Measurements from ENCODE around the gene DCAF6.

The DCAF6 gene

DNA sequence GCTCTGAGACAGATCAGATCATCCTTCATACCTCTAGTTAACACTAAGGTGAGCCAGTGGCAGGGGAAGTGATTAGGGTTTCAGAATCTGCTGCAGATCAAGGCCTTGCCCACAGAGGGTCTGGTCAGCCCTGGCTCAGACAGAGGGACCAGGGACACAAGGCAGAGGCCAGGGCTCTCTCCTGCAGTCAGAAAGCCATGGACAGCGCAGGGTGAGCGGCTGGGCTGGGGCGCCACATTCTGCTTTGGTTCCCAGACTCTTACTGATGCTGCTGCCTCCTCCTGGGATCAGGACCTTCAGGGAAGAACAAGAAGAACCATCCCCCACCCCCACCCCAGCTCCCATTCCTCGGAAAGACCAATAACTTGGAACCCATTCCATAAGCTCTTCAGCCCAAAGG lies 157.1 kb downstream of the DCAF6 start:
- Histone ChIP-seq H3K27ac (no peak overlapping the region), H3K4me3 (no peak overlapping the region)

DNA sequence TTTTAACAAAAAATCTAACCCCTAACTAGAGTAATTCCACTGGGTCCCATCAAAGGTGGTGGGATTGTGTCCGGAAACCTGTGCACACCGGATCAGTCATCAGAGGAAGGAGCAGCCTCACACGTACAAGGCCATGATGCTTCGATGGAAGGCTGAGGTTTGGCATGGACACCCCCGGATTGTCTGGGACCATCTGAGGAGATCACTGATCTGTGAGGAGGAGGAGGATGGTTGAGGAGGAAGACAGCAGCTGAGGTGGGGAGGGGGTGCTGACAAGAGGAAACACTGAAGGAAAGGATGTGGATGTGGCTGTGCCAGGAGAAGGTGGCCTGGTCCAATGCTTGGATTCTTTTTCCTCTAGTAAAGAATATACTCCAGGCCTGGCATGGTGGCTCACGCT lies 159.0 kb downstream of the DCAF6 start:
- no peak overlapping the region for H3K4me3 ChIP-seq
- no peak overlapping the region for H3K27ac ChIP-seq

DNA sequence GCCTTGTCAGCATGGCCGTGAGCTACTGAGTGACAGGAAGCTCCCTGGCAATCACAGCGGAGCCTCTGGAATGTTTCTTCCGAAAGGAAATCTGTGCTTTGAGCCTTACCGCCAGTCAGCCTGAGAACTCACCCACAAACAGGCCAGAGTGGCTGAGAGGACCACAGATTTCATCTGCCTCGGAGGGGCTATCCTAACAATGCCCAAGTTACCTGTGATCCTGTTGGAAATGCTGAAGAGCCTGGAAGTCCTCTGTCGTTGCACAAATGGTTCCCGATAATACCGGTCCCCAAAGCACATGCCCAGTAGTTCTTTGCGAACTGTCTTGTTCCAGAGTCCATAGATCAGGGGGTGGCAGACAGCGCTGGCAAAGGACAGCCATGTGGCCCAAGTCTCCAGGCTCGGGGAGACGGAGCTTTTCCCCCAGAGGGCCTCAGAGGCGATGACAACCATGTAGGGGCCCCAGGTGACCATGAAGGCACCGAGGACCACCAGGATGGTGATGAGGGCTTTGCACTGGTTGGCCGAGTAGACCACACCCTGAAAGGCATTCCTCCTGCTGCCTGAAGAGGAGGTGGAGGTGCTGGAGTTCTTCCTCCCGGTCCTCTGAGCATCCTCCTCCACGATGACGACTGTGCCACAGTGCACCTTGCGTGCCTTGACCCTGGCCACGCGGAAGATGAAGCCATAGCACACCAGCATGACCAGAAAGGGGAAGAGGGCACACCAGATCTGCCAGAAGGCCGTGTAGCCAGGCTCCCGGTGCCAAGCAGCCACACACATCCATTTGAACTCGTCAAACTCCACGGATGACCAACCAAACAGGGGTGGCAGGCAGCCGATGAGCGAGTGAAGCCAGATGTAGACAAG lies 160.0 kb downstream of the DCAF6 start:
- H3K27ac ChIP-seq, result no peak overlapping the region
- no peak overlapping the region for H3K4me3 ChIP-seq

DNA sequence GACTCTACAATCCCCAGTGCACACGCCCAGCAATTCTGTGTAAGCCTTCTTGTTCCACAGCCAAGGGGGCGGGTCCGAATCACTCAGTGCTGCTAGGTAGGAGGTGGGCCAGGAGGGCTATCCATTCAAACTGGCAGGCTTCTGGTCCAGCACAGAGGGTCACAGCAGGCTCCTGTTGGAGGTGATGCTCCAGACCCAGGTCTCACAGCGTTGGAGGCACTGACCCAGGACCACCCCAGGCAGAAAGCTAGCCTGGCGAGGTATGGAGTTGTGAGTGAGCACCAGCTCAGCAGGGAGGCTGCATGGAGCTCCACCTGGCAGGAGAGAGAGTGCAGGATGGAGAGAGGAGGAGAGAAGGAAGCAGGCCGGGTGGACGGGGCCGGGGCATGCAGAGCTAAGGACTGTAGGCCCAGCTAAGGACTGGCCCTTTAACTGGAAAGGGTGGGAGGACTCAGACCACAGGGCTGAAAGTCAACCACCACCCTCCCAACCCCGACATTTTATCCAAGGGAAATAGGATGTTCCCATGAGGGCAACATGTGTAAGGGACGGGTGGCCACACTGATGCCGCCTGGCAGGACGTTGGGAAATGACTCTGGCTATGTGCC lies 161.5 kb downstream of the DCAF6 start:
- no peak overlapping the region for H3K4me3 ChIP-seq

DNA sequence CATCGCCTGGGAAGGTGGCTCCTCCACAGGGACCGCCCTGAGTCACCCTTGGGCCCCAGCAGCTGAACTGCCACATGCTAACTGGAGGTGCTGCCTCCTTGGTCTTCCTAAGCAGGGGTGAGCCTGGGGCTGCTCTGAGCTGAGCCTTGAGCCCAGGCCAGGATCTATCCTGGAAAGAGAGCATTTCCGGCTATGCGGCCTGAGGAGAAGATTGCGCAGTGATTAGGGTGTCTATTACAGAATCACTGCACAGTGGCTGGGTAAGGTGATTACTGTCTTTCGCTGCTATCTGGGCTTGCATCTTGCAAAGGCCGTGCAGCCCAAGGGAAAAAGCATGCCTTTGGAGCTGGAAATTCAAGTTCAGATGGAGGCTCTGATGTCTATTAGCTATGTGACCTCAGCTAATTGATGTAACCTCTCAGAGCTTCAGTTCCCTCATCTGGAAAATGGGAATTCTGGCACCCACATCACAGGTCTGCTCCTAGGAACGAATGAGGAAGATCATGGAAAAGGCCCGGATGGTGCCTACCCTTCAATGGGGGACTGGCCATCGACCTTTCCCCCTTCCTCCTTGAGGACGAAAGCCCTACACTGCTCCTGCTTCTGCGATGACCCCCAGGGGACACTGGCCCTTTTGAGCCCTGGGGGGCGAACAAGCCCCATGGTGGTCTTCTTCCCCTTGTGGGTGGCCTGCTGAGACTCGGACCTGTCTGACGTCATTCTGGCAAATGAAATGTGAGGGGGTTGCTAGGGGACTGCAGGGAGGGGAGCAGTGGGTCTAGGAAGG lies 162.2 kb downstream of the DCAF6 start:
- H3K4me3 ChIP-seq, result no peak overlapping the region
- peak overlapping the region in 1 of 21 experiments; percentile 26 for H3K27ac ChIP-seq

More for the DNA sequence above, 161.5 kb downstream of the DCAF6 start:
- peak overlapping the region in 1 of 21 experiments; percentile 2 for H3K27ac ChIP-seq

DNA sequence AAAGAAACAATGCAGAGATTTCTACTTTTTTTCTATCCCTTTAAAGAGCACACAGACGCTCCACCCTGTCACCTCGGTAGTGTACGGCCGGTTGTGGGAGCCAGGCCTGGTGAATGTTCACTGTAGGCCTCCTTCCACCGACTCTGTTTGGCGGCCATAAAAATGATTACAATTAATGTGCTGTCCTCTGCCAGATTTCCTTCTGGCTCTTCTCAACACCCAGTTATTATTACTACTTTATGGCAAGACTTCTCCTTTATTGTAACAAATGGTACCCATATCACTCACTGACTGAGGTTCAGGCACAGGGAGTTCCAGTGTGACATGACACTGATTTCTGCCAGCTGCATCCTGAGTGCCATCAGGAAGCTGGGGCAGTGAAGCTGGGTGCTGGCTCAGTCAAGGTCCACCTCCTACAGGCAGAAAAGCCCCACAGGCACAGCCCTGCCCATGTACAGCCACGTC lies 162.9 kb downstream of the DCAF6 start:
- Histone ChIP-seq H3K27ac (peak overlapping the region in 1 of 21 experiments; percentile 26), H3K4me3 (no peak overlapping the region)

DNA sequence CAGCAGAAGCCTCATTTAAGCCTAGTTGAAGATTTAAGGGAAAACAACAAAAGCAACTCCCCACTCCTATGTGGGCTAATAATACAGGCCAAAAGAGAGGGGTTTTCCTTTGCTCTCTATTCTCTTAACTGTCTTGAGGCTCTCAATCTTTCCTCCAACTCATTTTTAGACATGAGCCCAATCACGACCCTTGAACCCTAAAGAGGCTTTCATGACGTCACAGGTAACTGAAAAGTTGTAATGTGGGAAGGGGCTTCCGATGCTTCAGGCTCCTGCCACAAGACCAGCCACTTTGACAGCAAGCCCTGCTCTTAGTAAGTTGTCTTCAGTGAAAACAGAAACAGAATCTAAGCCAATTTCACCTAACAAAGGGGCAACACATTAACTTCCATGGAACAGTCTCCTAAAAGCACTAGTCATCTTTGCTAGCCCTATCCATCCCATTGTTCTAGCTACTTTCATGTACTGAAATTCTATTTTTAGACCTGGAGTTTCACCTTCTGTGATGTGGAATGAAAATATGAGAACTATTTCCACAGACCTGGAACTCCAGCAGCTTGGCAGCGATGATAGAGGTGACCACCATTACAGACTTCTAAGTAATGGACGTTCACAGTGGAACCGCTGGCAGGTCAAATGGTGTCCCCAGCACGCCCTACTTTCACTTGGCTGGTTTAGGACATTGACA lies 164.0 kb downstream of the DCAF6 start:
- H3K27ac ChIP-seq, result no peak overlapping the region

DNA sequence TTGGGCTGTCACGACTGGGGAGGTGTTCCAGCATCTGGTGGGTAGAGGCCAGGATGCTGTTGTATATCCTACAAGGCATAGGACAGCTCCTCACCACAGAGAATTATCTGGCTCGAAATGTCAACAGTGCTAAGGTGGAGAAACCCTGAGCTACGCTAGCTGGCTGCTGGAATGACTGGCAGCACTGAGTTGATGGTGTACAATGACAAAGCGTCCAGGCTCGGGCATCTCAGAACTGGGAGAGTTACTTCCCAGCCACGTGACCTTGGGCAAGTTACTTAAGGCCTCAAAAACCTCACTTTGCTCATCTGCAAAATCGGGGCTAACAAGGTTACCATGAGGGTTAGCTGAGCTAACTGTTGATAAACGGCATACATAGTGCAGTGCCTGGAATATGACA lies 164.9 kb downstream of the DCAF6 start:
- H3K27ac ChIP-seq, result no peak overlapping the region

More for the DNA sequence above, 164.0 kb downstream of the DCAF6 start:
- no peak overlapping the region for H3K4me3 ChIP-seq

DNA sequence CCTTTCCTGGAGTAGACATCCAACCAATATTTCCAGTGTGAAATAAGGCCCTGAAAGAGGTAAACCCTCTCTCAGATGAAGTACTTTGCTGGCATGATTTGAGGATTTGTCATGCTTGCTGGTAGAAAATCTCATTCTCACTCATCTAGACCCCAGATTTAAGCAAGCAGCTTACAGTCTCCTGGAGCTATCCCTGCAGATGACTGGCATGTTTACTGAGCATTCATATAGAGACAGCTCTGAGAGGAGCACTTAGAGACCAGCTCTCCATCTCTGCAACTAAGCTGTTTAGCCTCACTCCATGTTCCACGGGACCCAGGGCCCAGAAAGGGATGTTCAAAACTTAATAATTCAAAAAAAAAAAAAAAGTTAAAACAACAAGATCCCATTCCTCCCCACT lies 166.0 kb downstream of the DCAF6 start:
- Histone ChIP-seq H3K4me3 (no peak overlapping the region), H3K27ac (no peak overlapping the region)

More for the DNA sequence above, 164.9 kb downstream of the DCAF6 start:
- no peak overlapping the region for H3K4me3 ChIP-seq

DNA sequence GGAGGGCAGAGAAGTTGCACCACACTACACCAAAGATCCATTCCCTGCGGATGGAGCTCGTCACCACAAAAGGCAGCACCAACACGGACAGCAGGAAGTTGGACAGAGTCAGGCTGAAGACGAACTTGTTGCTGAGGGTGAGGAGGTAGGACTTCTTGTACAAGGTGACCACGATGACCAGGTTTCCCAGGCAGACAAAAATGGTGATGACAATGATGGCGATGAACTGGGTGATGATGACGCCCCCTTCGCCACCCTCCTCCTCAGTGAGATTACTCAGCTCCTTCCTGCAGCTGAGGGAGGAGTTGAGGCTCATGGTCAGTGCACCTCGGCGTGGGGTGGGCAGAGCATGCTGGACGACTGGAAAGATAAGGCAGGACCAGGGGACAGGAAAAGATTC lies 168.1 kb downstream of the DCAF6 start:
- Histone ChIP-seq H3K27ac (no peak overlapping the region), H3K4me3 (no peak overlapping the region)

DNA sequence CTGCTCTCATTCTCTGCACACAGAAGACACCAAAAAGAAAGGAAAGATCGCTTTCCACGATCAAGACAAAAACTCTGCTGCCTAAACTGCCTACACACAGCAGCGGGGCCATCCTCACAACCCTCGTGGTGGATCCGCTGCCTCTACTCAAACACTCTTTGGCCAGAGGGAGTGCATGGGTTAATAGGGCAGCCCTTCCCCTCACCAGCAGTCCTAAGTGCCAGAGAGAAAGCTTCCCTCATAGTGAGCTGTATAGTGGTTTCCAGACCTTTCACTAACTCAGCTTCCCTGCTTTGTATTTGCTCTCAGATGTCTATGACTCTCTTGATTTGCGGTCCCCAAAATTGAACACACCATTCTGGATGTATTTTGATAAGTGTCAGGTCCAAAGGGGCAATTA lies 169.4 kb downstream of the DCAF6 start:
- H3K27ac ChIP-seq, result no peak overlapping the region
- H3K4me3 ChIP-seq, result no peak overlapping the region

DNA sequence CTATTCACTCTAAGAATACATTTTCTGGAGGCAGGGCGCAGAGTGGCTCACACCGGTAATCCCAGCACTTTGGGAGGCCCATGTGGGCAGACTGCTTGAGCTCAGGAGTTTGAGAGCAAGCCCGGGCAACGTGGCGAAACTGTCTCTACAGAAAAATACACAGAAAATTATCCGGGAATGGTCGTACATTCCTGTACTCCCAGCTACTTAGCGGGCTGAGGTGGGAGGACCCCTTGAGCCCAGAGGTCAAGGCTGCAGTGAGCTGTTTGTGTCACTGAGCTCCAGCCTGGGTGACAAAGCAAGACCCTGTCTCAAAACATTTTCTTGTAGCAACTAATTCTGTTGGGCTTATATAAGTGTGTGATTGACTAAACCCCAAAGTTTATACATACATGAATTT lies 169.8 kb downstream of the DCAF6 start:
- H3K27ac ChIP-seq, result no peak overlapping the region
- H3K4me3 ChIP-seq, result no peak overlapping the region

DNA sequence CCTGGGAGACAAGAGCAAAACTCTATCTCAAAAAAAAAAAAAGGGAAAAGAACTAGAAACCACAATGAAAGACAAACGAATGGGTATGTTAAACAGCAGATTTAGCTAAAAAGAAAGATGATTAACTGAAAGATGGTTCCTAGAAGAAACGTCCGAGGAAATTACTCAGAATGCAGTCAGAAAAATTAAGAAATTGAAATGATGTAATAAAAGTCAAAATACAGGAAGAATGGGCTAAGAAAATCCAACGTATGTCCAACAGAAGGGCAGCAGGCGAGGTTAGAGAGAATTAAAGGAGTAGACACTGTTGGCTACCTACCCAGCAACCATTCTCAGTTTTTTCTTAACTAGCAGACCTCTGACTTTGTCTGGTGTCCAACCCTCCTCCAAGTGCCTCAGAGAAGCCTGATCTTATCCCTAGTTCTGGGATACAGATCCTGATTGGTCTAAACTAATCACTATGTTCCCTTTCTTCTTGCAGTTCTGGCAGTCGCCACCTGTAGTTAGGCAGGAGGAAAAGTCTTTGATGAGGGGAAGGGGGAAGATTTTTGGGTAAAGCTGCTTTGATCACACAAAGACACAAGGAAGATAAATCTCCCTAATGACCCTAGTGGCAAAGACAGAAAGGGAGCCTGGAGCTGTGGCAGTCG lies 174.5 kb downstream of the DCAF6 start:
- H3K27ac ChIP-seq, result no peak overlapping the region
- no peak overlapping the region for H3K4me3 ChIP-seq

DNA sequence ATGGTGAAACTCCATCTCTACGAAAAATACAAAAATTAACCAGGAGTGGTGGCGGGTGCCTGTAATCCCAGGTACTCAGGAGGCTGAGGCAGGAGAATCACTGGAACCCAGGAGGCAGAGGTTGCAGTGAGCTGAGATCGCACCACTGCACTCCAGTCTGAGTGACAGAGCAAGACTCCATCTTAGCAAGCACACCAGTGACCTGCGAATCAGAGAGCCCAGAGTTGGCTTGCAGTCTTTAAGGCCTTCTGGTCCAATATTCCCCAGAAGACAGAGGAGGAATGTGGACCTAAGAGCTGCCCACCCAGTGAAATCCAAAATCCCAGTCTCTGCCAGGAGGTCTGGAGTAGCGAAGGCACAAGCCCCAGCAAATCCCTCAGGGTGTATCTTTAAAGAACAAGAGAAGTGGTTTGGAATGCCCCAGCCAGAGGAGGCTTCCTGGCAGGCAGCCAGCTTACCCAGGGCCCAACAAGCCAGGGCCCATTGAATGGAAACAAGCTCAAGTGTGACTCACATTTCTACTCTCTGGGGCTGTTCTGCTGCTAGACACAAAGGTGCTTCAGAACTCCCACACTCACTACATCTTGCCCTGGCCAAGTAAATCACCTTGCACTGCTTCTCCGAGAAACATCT lies 176.3 kb downstream of the DCAF6 start:
- Histone ChIP-seq H3K4me3 (no peak overlapping the region), H3K27ac (peak overlapping the region in 2 of 21 experiments; percentile 47 to 60)

DNA sequence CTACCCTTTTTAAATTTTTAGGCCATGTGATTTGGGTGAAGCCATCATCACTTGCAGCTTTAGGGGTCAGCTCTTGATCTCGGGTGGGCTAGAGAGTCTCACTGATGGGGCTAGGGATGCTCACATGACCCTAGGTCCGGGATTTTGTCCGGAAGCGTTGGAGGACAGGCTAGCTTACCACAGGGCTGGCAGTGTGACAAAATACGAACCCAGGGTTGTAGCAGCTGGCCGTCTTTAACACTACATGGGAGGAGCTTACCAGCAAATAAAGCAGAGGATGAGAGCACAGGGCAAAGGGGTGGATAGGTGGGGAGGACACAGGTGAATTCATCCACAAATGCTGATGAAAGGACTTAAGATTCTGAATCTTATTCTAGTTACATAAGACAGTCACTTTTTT lies 178.4 kb downstream of the DCAF6 start:
- H3K4me3 ChIP-seq, result no peak overlapping the region
- peak overlapping the region in 2 of 21 experiments; percentile 47 to 83 for H3K27ac ChIP-seq

DNA sequence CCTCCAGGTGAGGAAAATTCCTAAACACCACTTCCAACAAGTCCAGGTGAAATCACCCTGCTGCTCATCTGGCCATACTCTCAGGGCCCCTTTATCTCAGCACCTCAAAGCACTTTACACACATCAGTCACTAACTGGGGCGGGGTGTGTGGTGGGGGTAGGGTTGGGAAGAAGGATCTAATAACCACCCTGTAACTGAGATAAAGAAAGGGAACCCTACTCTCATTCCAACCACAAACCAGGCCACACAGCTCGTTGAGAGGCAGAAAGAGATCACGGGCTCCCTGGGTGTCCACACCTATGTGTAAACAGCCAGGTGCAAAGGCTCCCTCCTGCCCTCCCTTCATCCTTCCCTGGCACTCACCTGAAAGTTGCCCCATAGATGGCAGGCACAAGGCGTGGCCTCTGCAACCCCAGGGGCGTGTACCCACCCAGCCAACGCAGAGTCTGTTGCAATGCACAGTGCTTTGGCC lies 179.9 kb downstream of the DCAF6 start:
- Histone ChIP-seq H3K27ac (peak overlapping the region in 4 of 21 experiments; percentile 24 to 83 (median 45)), H3K4me3 (no peak overlapping the region)

DNA sequence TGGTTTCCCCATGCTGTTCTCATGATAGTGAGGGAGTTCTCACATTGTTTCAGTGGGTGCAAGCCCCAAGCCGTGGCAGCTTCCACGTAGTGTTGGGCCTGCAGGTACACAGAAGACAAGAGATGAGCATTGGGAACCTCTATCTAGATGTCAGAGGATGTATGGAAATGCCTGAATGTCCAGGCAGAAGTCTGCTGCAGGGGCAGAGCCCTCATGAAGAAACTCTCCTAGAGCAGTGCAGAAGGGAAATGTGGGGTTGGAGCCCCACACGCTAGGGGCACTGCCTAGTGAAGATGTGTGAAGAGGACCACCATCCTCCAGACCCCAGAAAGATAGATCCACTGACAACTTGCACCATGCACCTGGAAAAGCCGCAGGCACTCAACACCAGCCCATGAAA lies 183.3 kb downstream of the DCAF6 start:
- H3K27ac ChIP-seq, result peak overlapping the region in 1 of 21 experiments; percentile 82

DNA sequence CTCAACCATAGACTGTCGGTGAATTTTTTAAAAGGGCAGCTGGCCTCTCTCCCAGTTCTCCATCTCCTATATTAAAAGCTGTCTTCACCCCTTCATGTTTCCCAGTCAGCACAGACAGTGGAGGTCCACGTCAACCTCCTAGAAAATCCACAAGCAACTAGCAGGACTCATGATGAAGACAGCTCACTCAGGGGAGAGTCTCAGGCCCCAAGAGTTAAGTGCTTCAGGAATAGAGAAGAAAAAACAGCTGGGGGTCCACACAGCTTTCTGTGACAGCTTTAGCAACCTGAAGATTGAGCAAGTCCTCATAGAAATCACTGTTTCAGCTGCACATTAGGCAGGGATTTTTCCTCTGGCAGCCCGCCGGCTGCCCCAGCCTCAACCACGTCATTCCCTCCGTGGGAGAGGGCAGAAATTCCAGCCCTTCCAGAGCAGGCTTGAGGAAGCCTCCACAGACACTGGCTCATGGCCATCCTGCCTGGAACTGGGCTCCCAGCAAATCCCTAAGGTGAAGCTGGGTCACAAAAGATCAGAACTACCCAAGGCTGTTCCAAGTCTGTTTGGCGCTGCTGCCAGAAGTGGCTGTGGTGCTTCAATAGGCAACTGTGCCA lies 185.0 kb downstream of the DCAF6 start:
- no peak overlapping the region for H3K4me3 ChIP-seq
- peak overlapping the region in 16 of 21 experiments; percentile 17 to 82 (median 58) for H3K27ac ChIP-seq

More for the DNA sequence above, 183.3 kb downstream of the DCAF6 start:
- H3K4me3 ChIP-seq, result no peak overlapping the region
